GM15510 (cell line): Measurements from ENCODE around the gene DNAJB12.

Experiments
- POLR2A ChIP-seq: IDR thresholded peaks from 3 replicates; pipeline ENCODE4 v1.6.1; 2011; ENCODE audit warnings: borderline replicate concordance; ENCODE audit not compliant: insufficient read length; ENCODE audit errors: extremely low read depth

The DNAJB12 gene

DNA sequence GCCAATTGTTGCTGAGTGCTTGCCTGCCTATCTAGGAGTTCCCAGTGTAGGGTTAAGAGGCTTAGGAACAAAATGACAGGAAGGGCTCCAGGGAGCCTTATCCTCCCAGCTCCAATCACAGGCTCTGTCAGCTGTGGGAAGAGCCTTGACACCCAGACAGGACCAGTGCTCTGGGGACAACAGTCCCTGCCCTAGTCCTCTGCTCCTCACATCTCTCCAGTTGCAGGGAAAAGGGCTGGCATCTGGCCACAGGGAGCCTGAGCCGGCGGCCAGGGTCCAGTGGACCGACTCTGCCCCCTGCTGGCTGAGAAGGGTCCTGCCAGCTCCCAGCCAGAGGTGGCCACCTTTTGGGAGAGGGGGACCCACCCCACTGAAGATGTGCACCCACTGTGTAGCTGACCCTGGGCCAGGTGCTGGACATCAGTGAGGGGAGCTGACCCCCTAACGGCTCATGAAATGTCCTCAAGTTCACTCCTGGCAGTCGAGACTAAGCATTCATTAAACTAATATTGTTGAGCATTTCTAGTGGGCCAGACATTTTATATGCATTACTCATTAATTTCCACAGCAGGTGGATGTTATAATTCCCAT is 17.6 kb downstream of the DNAJB12 start:
- no peak for TF ChIP-seq POLR2A

DNA sequence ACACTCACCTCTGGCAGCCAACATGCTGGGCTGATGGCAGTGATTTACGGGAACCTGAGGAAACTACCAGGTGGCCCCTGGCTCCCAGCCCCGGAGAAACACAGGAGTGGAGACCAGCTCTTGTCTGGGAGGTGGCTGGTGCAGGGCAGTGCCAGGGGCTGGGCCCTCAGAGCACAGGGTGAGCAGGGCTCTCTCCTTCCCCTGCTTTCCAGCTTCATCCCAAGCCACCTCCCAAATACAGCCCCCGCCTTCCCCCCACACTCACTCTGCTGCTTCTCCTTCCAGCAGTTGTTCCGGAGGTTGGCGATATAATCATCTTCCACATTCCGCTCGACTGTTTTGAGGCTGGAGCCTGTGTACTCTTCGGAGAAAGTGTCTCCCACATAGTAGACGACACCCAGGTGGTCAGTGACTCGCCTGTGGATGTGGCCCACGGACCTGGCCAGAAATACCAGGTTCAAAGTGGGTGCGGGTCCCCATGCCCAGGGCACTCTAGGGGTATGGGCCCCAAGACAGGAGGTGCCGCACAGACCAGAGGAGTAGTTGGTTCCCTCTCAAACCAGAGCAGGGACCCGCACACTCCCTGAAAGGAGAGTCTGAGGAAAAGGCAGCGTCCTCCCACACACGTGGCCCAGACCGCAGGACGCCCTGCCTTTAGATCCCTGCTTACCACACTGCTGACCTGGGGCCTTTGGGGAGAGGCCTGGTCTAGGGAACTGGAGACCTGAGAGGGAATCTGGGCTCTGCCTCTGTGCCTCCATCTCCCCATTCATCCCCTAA is 18.3 kb downstream of the DNAJB12 start:
- TF ChIP-seq POLR2A = no peak

DNA sequence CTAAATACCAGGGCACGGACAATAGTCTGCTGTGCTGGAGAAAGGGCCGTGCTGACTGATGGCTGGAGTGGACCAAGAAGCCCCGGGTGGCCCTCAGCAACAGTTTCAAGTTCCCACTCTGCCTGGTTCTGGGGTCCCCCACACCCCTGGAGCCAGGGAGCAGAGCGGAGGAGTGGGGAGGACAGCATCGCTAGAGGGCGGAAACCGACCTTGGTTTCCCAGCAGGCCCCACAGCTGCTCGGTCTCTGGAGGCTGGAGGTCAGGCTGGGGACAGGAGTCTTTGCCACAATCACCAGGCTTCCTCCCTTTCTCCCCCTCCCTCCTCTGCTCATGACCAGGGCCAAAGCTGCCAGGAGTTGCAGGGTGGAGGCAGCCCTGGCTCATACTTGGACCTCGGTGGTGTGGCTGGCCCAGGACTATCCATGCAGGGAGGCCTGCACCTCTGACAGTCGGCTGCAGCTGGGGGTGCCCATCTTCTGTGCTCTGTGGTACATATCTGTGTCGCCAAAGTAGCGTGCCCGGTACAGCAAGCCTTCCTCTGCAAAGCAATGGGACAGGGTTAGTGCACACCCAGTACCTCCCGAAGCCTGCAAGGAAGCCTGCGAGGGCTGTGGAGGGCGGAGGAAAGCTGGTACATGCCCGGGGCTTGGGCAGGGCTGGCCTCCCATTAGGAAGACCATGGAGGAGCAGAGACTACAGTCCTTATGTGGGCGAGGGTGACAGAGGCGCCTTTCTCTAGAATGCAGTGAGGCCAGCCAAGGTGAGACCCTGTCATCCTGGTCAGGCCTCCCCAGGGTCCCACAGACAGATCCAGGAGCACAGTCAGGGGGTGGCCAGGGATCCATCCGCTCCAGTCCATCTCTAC is 19.1 kb downstream of the DNAJB12 start:
- TF ChIP-seq POLR2A = no peak

DNA sequence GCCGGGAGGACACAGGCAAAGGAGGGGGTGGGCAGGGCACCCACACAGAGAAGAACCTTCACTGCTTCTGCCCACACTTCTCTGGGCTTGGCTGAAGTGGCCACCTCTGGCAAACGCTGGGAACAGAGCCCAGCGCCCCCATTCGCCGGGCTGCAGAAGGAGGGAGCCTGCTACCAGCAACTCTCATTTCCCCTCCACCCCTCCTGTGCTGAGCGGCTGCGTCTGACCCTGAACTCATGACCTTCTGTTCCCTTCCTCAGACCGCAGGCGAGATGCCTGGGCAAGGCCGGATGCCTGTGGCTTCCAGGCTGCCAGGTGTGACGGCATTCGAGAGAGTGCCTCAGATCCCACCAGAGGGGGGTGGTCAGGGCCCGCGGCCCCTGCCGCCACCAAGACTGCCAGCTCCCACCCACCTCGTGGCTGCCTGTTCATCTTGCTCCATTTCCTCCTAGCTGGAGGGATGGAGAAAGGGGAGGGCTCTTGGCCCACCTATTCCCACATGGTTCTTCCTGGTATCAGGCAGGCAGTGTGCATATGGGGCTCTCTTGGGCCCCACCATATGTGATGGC is 19.8 kb downstream of the DNAJB12 start:
- peak; percentile 36 for TF ChIP-seq POLR2A

DNA sequence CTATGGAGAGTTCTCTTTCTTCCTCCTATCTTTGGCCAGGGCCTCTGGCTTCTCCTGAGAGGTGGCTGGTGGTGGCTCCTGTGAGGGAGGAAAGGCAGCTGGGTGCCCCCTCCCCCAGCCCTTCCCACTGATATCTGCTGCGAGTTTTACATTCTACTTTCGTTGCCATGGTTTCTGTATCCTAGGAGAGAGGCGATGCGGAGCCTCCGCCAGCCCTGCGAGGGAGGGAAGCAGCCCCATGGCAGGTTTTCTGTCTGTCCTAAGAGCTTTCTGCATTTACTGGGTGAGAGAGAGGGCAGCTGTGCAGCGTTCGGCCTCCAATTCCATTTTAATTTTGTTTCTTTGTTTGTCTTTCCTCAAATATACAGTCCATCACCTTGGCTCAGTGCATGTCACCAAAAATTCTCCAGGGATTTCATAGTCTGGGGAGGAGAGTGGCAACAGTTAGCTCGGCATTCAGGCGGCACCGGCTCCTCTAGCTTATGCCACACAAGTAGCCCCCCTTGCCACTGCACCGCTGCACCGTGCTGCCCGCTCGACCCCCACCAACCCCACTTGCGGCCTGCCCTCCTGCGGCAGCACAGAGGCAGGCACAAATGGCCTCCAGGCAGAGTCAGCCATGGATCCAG is 20.4 kb downstream of the DNAJB12 start:
- TF ChIP-seq POLR2A = no peak

DNA sequence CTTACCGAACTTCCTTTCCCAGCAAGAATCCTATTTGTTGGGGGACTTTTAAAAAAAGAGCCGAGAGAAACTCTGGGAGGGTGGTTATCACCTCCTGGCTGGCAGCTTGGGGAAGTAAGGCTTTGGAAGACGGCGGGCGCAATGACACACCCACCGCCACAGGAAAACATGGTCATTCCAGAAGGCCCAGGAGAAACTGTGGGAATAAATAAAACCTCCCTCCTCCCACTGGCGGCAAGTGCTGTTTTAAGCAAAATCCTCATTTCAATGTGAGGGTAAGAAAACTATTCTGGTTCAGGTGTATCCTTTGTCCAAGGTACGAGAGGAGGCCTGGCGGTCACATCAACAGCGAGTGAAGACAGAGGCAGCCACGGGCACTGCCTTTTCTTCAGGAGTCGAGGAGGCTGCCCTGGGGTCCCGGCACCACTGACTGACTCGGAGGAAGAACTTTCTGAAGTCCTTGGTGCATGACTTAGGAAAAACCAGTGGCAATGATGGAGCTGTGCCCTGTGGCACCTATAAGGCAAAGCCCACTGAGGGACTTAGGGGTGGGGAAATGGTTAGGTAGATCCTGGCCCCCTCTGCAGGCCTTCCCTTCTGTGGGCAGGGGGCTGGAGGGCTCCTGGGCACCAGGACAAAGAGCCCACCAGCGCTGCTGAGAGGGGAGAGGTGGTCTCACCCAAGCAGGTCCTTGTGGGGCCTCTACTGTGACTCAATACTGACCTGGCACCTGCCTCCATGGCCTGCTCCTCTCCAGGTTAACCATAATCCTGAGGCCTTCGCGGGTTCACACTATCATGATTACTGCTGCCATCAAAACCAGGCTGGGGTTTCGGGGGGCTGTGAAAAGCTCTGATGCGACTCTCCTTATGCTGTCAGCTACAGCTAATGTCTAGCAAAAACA is 21.4 kb downstream of the DNAJB12 start:
- no peak for TF ChIP-seq POLR2A

DNA sequence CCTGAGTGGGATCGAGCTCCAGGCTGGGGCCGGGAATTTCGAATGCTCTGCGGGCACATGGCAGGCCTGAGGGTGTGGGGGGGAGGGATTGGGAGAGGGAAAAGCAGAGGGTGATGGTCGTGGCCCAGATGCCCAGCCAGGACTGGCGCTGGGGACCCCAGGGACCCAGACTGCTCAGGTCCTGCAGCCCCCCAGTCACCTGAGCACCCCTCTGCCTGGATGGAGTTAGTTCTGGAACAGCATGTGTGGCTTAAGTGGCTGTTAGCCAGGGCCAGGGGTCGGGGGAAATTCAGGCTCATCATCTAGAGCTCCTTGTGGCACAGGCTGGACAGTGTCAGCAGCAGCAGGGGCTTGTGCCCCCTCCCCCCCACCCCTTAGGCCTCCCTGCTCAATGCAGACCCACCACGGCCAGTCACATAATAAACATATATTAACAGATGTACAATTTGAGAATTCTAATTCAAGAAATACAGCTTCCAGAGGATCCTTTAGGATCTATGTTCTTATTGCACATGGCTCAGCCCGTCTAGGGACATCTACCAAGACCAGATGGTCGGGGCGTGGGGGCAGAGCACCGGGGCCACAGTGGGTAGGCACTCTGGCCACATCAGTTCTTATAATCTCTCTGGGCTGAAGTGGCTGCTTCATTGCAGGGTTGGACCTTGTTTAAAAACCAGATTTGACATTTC is 22.2 kb downstream of the DNAJB12 start:
- TF ChIP-seq POLR2A = no peak

DNA sequence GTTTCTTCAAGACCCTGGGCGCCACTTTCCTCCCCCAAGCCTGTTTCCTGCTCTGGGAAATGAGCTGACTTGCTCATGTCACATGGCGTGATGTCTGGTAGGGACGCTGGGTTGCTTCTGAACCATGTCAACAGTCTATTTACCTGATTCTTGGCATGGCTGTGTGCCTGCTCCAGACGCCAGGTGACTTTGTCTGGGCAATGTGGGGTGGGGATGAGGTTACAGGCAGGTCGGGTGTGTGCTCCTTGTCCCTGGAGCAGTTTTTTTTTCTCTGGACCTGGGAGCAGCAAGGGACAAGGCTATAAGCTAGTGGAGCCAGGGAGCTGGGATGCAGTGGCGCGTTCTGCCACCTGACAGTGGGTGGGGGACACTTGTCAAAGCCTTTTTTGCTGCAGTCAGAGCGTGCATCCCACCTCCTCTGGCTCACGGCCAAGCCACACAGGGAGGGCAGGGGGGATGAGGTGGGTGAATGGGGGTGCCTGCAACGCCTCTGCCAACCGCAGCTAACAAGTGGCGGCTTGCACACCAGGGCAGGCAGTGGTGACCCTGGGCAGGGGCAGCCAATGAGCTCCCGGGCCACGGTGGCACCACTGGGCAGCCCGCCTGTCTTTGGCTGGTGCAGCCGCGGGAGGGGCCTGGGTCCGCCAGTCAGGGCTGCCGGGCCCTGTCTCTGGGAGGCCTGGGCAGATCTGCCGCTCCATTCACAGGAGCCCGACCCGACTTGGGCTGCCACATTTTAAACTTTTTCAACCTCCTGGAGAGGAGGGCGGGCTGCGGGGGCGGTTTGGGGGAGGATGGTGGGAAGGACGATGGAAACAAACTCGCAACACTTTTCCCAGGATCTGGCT is 22.9 kb downstream of the DNAJB12 start:
- peak; percentile 35 for TF ChIP-seq POLR2A

DNA sequence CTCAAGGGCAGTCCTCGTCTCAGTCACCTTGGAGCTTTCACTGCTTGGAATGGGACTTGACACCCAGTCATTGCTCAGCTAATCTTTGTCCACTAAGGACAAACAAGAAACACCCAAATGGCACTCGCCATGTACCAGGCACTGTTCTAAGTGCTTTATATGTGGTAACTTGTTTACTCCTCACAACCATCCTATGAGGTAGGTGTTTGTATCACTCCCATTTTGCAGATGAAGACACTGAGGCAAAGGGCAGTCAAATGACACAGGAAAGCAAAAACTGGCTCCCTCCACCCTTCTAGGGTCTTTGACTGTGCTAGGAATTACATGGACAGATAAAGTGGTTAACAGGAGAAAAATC is 24.7 kb downstream of the DNAJB12 start:
- no peak for TF ChIP-seq POLR2A

DNA sequence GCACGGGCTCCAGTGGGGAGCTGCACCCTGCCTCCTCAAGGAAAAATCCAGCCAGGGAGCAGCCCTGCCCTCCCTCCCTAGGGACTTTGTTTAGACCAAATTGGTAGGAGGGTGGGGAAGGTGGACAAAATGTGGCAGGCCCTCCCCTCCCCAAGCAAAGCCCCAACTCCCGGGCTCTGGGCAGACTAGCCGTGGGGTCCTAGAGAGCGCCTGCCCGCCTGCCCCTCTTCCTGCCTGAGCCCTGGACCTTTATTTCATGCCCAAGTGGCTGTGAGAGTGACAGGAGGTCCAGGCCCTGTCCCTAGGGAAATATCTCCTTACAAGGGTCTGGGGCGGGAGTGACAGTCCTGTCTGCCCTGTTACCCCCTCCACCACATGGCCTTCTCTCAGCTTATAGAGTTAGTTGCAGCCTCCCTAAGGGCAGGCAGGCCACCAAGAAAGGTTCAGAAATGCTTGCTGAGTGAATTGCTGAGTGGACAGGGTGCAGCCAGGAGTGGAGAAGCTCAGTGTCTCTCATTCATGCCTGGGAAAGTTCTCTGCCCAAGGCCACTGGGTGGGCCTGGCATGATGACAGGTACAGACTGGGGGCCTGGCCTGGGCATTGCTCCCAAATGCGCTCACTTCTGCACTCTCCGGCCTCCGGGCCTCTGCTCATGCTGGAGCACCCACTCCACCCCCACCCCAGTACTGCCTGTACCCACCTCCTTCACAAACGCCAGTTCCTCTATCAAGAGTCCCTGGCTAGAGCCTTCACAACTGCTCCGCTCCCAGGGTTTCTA is 25.2 kb downstream of the DNAJB12 start:
- TF ChIP-seq POLR2A = no peak

DNA sequence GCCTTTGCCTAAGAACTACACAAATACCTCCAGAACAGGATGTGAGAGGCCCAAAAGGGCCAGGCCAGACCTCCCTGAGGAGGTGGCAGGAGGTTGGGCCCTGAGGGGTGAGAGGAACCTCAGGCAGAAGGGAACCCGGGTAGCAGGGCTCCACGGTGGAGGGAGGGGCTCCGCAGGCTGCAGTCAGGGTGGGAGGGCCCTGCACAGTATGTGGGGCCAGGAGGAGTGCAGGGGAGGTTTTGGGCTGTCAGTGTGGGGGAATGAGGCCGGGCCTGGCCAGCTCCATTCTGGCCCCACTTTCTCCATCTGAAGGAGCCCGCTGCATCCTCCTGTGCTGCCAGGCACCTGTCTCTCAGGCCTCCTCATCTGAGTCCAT is 25.9 kb downstream of the DNAJB12 start:
- TF ChIP-seq POLR2A = no peak
